ENCODE measurements around the gene STEAP1B.

GRCh38 chr7:22452142-22452959, 47.6 kb downstream of the STEAP1B start:
- peak; percentile 50 for TF ChIP-seq CTCF (conservative IDR thresholded peaks at IDR 0.05; ENCODE audit: low read depth, low read length)
- TF ChIP-seq POLR2A (IDR thresholded peaks at IDR 0.05; ENCODE audit: low read depth, low read length) = no peak
- TF ChIP-seq CHD1 (IDR thresholded peaks at IDR 0.05; ENCODE audit: low read depth, low read length) = no peak
- no peak for TF ChIP-seq RCOR1 (IDR thresholded peaks at IDR 0.05; ENCODE audit: insufficient replicate concordance, low read length)
- TF ChIP-seq CEBPB (IDR thresholded peaks at IDR 0.05; ENCODE audit: low read depth, low read length) = no peak
- 0 out of 2 replicates have a peak, but pooled peaks have one; percentile 22 for TF ChIP-seq RAD21 (IDR thresholded peaks at IDR 0.05; ENCODE audit: low read length)
- TF ChIP-seq USF2 (IDR thresholded peaks at IDR 0.05; ENCODE audit: low read depth, low read length) = no peak
- no peak for TF ChIP-seq FOS (IDR thresholded peaks at IDR 0.05; ENCODE audit: low read depth, low read length)
- TF ChIP-seq MXI1 (IDR thresholded peaks at IDR 0.05; ENCODE audit: borderline replicate concordance, low read depth, low read length) = no peak
- no peak for TF ChIP-seq SMC3 (IDR thresholded peaks at IDR 0.05; ENCODE audit: low read depth, low read length)
- no peak for TF ChIP-seq RFX5 (IDR thresholded peaks at IDR 0.05; ENCODE audit: low read depth, low read length)
